ENCODE results near the gene IGSF6.

Gene IGSF6

GRCh38 chr16:21626659-21627277, 25.6 kb downstream of the IGSF6 start:
- no peak for TF ChIP-seq CTCF (IDR thresholded peaks at IDR 0.05; ENCODE audit: borderline replicate concordance, insufficient read depth, low read depth, low read length)
- H3K4me3 ChIP-seq (ENCODE audit: low read depth, low read length), result no peak overlapping the region

DNA sequence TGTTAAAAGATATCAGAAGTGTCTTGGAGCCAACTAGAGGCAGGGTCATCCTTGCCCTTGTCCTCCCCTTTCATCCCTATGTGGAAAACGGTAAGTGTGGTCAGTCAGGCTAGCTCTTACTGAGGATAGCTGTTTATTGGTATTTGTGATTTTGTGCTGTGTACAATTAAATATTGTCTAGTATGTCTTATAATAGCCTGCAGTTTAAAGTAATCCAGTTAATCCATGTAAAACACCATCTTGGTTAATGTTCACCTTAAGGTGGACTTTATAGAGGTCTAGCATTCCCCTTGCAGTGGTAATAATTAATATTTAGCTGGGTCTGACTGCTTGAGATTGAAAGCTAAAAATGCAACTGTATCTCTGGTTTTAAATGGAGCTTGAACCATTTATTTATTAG, 27.4 kb downstream of the IGSF6 start:
- no peak for TF ChIP-seq CTCF (IDR thresholded peaks at IDR 0.05; ENCODE audit: borderline replicate concordance, insufficient read depth, low read depth, low read length)
- no peak overlapping the region for H3K4me3 ChIP-seq (ENCODE audit: low read depth, low read length)

GRCh38 chr16:21622545-21622944, 29.9 kb downstream of the IGSF6 start:
- no peak for TF ChIP-seq CTCF (IDR thresholded peaks at IDR 0.05; ENCODE audit: borderline replicate concordance, insufficient read depth, low read depth, low read length)
- H3K4me3 ChIP-seq (ENCODE audit: low read depth, low read length), result no peak overlapping the region

DNA sequence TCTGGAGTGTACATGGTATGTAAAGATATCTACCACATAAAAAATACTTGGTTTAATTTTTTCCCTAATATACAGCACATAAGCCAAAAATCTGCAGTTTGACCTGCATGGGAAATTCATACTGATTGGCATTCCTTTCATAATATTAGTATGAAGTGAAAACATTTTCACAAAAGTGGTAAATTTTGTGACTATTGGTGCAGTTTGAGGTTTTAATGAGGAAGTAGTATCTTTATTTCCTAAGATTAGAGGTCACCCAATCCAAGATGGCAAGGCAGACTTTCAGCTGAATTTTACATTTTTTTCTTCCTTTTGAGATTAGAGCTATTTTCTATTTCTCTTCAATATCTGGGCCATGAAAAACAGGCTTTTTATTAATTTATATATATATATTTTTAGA, 31.8 kb downstream of the IGSF6 start:
- no peak overlapping the region for H3K4me3 ChIP-seq (ENCODE audit: low read depth, low read length)
- TF ChIP-seq CTCF (IDR thresholded peaks at IDR 0.05; ENCODE audit: borderline replicate concordance, insufficient read depth, low read depth, low read length), result no peak

- TF ChIP-seq CTCF (IDR thresholded peaks at IDR 0.05; ENCODE audit: borderline replicate concordance, insufficient read depth, low read depth, low read length), result no peak
Measured at GRCh38 chr16:21619765-21620425, 32.5 kb downstream of the IGSF6 start.

GRCh38 chr16:21618281-21618680, 34.1 kb downstream of the IGSF6 start:
- H3K4me3 ChIP-seq (ENCODE audit: low read depth, low read length), result no peak overlapping the region

More at GRCh38 chr16:21619765-21620425, 32.5 kb downstream of the IGSF6 start:
- no peak overlapping the region for H3K4me3 ChIP-seq (ENCODE audit: low read depth, low read length)

More at GRCh38 chr16:21618281-21618680, 34.1 kb downstream of the IGSF6 start:
- no peak for TF ChIP-seq CTCF (IDR thresholded peaks at IDR 0.05; ENCODE audit: borderline replicate concordance, insufficient read depth, low read depth, low read length)

Data from GM12875 (cell line).